WERI-Rb-1 (cell line): ENCODE results near the gene SLCO1C1.
"Not testable (repeated sequence)": the region's sequence is repeated elsewhere in the genome, so short reads cannot be mapped to it uniquely, and the experiment has no call there.

ENCODE experiments used
- DNase-seq: peaks from one replicate; pipeline ENCODE4 v3.0.0-alpha.2; 2020
- H3K27ac ChIP-seq: fragments of 250-450 bp; sonication (Bioruptor Pico); 2 replicates; pipeline ENCODE4 v1.5.1; 2020; ENCODE audit warnings: mild to moderate bottlenecking, moderate library complexity
- H3K27me3 ChIP-seq: fragments of 250-450 bp; sonication (Bioruptor Pico); 2 replicates; pipeline ENCODE4 v1.5.1; 2021; ENCODE audit warnings: mild to moderate bottlenecking, low read depth, moderate library complexity; ENCODE audit not compliant: insufficient read depth, severe bottlenecking
- H3K36me3 ChIP-seq: fragments of 250-450 bp; sonication (Bioruptor Pico); 2 replicates; pipeline ENCODE4 v1.5.1; 2020; ENCODE audit warnings: mild to moderate bottlenecking, moderate library complexity
- H3K4me3 ChIP-seq: 2 replicates; pipeline ENCODE4 v1.5.1; 2011; ENCODE audit warnings: low read depth, mild to moderate bottlenecking, control low read depth, low read length
- H3K9me3 ChIP-seq: fragments of 250-450 bp; sonication (Bioruptor Pico); 2 replicates; pipeline ENCODE4 v1.5.1; 2021; ENCODE audit warnings: mild to moderate bottlenecking, moderate library complexity; ENCODE audit not compliant: severe bottlenecking
- CTCF ChIP-seq: IDR thresholded peaks from 2 replicates; pipeline ENCODE4 v1.5.1; 2011; ENCODE audit warnings: low read depth, mild to moderate bottlenecking, control low read depth, inconsistent platforms, low read length

The SLCO1C1 gene

DNA sequence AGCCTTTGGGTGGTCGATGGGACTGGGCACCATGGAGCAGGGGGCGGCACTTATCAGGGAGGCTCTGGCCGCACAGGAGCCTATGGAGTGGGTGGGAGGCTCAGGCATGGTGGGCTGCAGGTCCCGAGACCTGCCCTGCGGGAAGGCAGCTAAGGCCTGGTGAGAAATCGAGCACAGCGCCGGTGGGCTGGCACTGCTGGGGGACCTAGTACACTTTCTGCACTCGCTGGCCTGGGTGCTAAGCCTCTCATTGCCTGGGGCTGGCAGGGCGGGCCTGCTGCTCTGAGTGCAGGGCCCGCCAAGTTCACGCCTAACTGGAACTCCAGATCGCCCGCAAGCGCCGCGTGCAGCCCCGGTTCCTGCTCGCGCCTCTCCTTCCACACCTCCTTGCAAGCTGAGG, 82.3 kb downstream of the SLCO1C1 start:
- no peaks in the 10 kb centered on the region for H3K27me3 ChIP-seq
- H3K27ac ChIP-seq = no peak overlapping the region
- H3K4me3 ChIP-seq = no peak overlapping the region
- peaks cover 4% of the 10 kb centered on the region for H3K9me3 ChIP-seq
- DNase-seq = no peak
- no peak for TF ChIP-seq CTCF
- no peaks in the 10 kb centered on the region for H3K36me3 ChIP-seq

GRCh38 chr12:20778969-20779368, 83.8 kb downstream of the SLCO1C1 start:
- H3K9me3 ChIP-seq = peaks cover 4% of the 10 kb centered on the region
- no peaks in the 10 kb centered on the region for H3K27me3 ChIP-seq
- no peak for DNase-seq
- no peak overlapping the region for H3K27ac ChIP-seq
- no peaks in the 10 kb centered on the region for H3K36me3 ChIP-seq
- no peak for TF ChIP-seq CTCF
- H3K4me3 ChIP-seq = no peak overlapping the region

GRCh38 chr12:20779971-20780370, 84.8 kb downstream of the SLCO1C1 start:
- H3K36me3 ChIP-seq, H3K27me3 ChIP-seq, H3K4me3 ChIP-seq, H3K9me3 ChIP-seq, H3K27ac ChIP-seq, DNase-seq: not testable (repeated sequence)

- not testable (repeated sequence) for H3K4me3 ChIP-seq, H3K27me3 ChIP-seq, DNase-seq, H3K9me3 ChIP-seq, H3K36me3 ChIP-seq, H3K27ac ChIP-seq
Observed at GRCh38 chr12:20783796-20784357, 88.7 kb downstream of the SLCO1C1 start.

DNA sequence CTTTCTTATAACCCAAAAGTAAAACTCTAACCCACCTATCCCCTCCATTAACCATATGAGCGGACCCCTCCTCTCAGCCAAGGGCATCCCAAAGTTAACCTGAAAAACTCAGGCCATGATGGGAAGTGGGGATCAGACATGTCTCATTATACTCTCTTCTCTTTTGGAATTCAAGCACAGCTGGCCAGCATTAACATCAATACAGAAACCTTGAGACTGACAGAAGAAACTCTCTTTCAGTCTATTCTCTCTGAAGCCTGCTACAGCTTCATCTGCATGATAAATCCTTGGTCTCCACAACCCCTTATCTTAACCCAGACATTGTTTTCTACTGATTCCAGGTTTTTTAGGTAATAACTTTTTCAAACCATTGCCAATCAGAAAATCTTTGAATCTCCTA, 97.8 kb downstream of the SLCO1C1 start:
- H3K27ac ChIP-seq = no peak overlapping the region
- no peaks in the 10 kb centered on the region for H3K36me3 ChIP-seq
- TF ChIP-seq CTCF = no peak
- no peaks in the 10 kb centered on the region for H3K27me3 ChIP-seq
- no peak overlapping the region for H3K4me3 ChIP-seq
- DNase-seq = no peak
- H3K9me3 ChIP-seq = no peaks in the 10 kb centered on the region

GRCh38 chr12:20798554-20798953, 103.4 kb downstream of the SLCO1C1 start:
- Histone ChIP-seq H3K27me3 (no peaks in the 10 kb centered on the region), H3K36me3 (no peaks in the 10 kb centered on the region), H3K9me3 (no peaks in the 10 kb centered on the region), H3K4me3 (no peak overlapping the region), H3K27ac (no peak overlapping the region)
- TF ChIP-seq CTCF = peak; percentile 35
- DNase-seq = no peak

DNA sequence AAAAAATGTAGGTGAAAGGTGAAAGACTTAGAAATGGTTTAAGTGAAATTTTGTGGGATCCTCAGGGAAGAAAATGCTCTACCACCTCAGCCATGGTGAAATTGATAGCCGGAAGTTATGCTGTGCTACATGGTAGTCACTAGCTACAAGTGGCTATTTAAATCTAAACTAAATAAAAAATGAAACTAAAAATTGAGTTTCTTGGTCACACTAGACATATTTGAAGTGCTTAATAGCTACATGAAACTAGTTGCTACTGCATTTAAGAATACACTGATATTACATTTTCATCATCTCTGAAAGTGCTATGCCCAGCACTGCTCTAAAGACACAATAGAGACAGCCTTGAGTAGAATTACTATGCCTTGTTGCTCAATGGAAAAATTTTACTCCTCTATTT, 105.0 kb downstream of the SLCO1C1 start:
- H3K27me3 ChIP-seq = no peaks in the 10 kb centered on the region
- no peak for TF ChIP-seq CTCF
- no peak overlapping the region for H3K4me3 ChIP-seq

More for the DNA sequence above, 105.0 kb downstream of the SLCO1C1 start:
- Histone ChIP-seq H3K9me3 (no peaks in the 10 kb centered on the region), H3K36me3 (no peaks in the 10 kb centered on the region), H3K27ac (no peak overlapping the region)
- DNase-seq = no peak
